HepG2 (cell line): Measurements from ENCODE around the gene FAH. TPM values are rescaled to one million over a fixed set of nuclear protein-coding genes. Genes with fewer than 3 reads are reported as not detected.

Experiments used
- ELF3 ChIP-seq: IDR thresholded peaks from 2 replicates; pipeline ENCODE4 v1.6.1; 2016; ENCODE audit warnings: missing genetic modification reagents, missing compliant biosample characterization
- FLYWCH1 ChIP-seq: sonication (generic); formaldehyde crosslinking; IDR thresholded peaks from 2 replicates; pipeline ENCODE4 v1.8.1; 2023; ENCODE audit warnings: mild to moderate bottlenecking, missing genetic modification reagents
- FOXJ3 ChIP-seq: sonication (generic); formaldehyde crosslinking; IDR thresholded peaks from 2 replicates; pipeline ENCODE4 v1.4.0; 2020; ENCODE audit warnings: missing genetic modification reagents, mild to moderate bottlenecking, borderline replicate concordance
- FOXO1 ChIP-seq: sonication (generic); formaldehyde crosslinking; IDR thresholded peaks from 2 replicates; pipeline ENCODE4 v1.4.0; 2020; ENCODE audit warnings: missing genetic modification reagents
- HDAC1 ChIP-seq: sonication (generic); formaldehyde crosslinking; IDR thresholded peaks from 2 replicates; pipeline ENCODE4 v1.5.1; 2020; ENCODE audit warnings: mild to moderate bottlenecking, missing genetic modification reagents
- JARID2 ChIP-seq: sonication (generic); formaldehyde crosslinking; IDR thresholded peaks from 2 replicates; pipeline ENCODE4 v1.8.1; 2023; ENCODE audit warnings: missing genetic modification reagents, inconsistent platforms; ENCODE audit not compliant: insufficient replicate concordance
- KDM5B ChIP-seq: sonication (generic); formaldehyde crosslinking; IDR thresholded peaks from 2 replicates; pipeline ENCODE4 v1.4.0; 2020; ENCODE audit warnings: missing genetic modification reagents, mild to moderate bottlenecking, borderline replicate concordance
- MIER2 ChIP-seq: IDR thresholded peaks from 2 replicates; pipeline ENCODE4 v1.6.1; 2016; ENCODE audit warnings: missing biosample characterization, missing genetic modification reagents
- MTA1 ChIP-seq: sonication (generic); formaldehyde crosslinking; IDR thresholded peaks from 2 replicates; pipeline ENCODE4 v1.4.0; 2020; ENCODE audit warnings: missing genetic modification reagents, mild to moderate bottlenecking, borderline replicate concordance
- NCOA2 ChIP-seq: sonication (generic); formaldehyde crosslinking; IDR thresholded peaks from 2 replicates; pipeline ENCODE4 v1.8.0; 2022; ENCODE audit warnings: inconsistent platforms
- PAWR ChIP-seq: sonication (generic); formaldehyde crosslinking; IDR thresholded peaks from 2 replicates; pipeline ENCODE4 v1.4.0; 2020; ENCODE audit warnings: missing genetic modification reagents, mild to moderate bottlenecking, borderline replicate concordance
- PCBP2 ChIP-seq: fragments of 200-400 bp; formaldehyde crosslinking; optimal IDR thresholded peaks from 2 replicates; pipeline ENCODE3; 2018; ENCODE audit warnings: low read length, low read depth; ENCODE audit not compliant: poor library complexity, severe bottlenecking
- POLR2AphosphoS5 ChIP-seq: IDR thresholded peaks from 2 replicates; pipeline ENCODE4 v1.6.1; 2012; ENCODE audit warnings: low read depth, low read length
- RAD51 ChIP-seq: fragments of 450-650 bp; IDR thresholded peaks from 2 replicates; pipeline ENCODE4 v1.6.1; 2016; ENCODE audit warnings: borderline replicate concordance
- SKI ChIP-seq: fragments of 450-650 bp; IDR thresholded peaks from one replicate; pipeline ENCODE4 v1.6.1; 2018; ENCODE audit warnings: mild to moderate bottlenecking; ENCODE audit not compliant: partially characterized antibody
- SRSF9 ChIP-seq: fragments of 200-400 bp; formaldehyde crosslinking; IDR thresholded peaks from 2 replicates; pipeline ENCODE4 v1.6.1; 2018; ENCODE audit warnings: borderline replicate concordance, mild to moderate bottlenecking, low read depth, low read length; ENCODE audit not compliant: insufficient read depth, poor library complexity, severe bottlenecking
- TCF7 ChIP-seq: sonication (generic); IDR thresholded peaks from 2 replicates; pipeline ENCODE4 v1.6.1; 2016; ENCODE audit warnings: antibody characterized with exemption, low read depth
- ZBTB8A ChIP-seq: sonication (generic); formaldehyde crosslinking; IDR thresholded peaks from 2 replicates; pipeline ENCODE4 v1.4.0; 2020; ENCODE audit warnings: mild to moderate bottlenecking, low read depth, missing genetic modification reagents, borderline replicate concordance
- ZNF557 ChIP-seq: sonication (generic); formaldehyde crosslinking; IDR thresholded peaks from 2 replicates; pipeline ENCODE4 v1.4.0; 2020; ENCODE audit warnings: missing genetic modification reagents
- ZSCAN21 ChIP-seq: sonication (generic); formaldehyde crosslinking; IDR thresholded peaks from 2 replicates; pipeline ENCODE4 v1.8.0; 2022; ENCODE audit warnings: mild to moderate bottlenecking, missing genetic modification reagents, moderate library complexity, borderline replicate concordance
- polyA plus RNA-seq, 8 experiments: library from polyadenylated mRNA; depleted of rRNA in 3 of 8; stranded (reverse) in 7 of 8; unstranded in 1 of 8; fragments of >200 nt; fragmentation: Illumina TruSeq in 4 of 8; extraction: Trizol in 4 of 8; gene quantifications; 2 replicates each; pipeline versions ENCODE4 v1.2.1 to v1.2.3, GENCODE V29; 2011 to 2016; ENCODE audit warnings: low read depth in 4 of 8, missing spikeins in 1 of 8, mixed read lengths in 1 of 8; ENCODE audit not compliant: insufficient read depth in 1 of 8
- total RNA-seq, 5 experiments: library from RNA; depleted of rRNA; stranded (reverse); fragments of >200 nt; fragmentation: Illumina TruSeq; extraction: Trizol; gene quantifications; 2 replicates each; pipeline ENCODE4 v1.2.3, GENCODE V29; 2016; ENCODE audit warnings: low read depth in 1 of 5
- TF ChIP-seq, protein P1 (sequence below): sonication (generic); formaldehyde crosslinking; IDR thresholded peaks from 2 replicates; pipeline ENCODE4 v1.8.0; 2022; ENCODE audit warnings: mild to moderate bottlenecking, missing genetic modification reagents, borderline replicate concordance
- TF ChIP-seq, protein P2 (sequence below): sonication (generic); formaldehyde crosslinking; IDR thresholded peaks from 2 replicates; pipeline ENCODE4 v1.4.0; 2020; ENCODE audit warnings: missing genetic modification reagents, mild to moderate bottlenecking, borderline replicate concordance
- TF ChIP-seq, protein P3 (sequence below): sonication (generic); formaldehyde crosslinking; conservative IDR thresholded peaks from 2 replicates; pipeline ENCODE4 v1.4.0; 2020; ENCODE audit warnings: mild to moderate bottlenecking, missing genetic modification reagents, moderate library complexity

FAH gene
- total and polyA plus RNA-seq, 2 of the 13 experiments (the other 11 are each of a cell fraction or from before 2014, with no cell fraction given) = 36.6 to 75.0 TPM

DNA sequence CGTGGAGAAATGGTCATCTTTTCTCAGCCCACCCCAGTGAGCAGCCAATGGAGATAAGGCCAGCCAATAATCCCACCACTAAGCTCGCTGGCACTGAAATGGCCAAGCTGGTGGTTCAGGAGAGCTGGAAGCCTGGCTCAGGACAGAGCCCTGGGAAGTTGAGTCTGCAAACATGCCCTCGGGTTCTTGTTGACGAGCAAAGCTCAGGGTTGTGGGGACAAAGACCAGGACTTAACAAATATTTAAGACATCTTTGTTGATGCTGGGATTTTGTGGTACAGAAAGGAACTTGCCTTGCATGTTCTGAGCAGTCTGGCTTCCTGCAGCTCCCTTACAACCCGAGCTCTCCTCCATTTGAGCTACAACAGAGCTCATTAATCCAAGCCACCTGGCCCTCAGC, 4.4 kb downstream of the FAH start (continued):
- no peak for TF ChIP-seq ZBTB8A
- TF ChIP-seq SRSF9 = no peak
- no peak for TF ChIP-seq TCF7
- TF ChIP-seq POLR2AphosphoS5 = no peak
- TF ChIP-seq NCOA2 = peak; percentile 37; the same call in 1 of the 2 replicates
- TF ChIP-seq, protein P1, sequence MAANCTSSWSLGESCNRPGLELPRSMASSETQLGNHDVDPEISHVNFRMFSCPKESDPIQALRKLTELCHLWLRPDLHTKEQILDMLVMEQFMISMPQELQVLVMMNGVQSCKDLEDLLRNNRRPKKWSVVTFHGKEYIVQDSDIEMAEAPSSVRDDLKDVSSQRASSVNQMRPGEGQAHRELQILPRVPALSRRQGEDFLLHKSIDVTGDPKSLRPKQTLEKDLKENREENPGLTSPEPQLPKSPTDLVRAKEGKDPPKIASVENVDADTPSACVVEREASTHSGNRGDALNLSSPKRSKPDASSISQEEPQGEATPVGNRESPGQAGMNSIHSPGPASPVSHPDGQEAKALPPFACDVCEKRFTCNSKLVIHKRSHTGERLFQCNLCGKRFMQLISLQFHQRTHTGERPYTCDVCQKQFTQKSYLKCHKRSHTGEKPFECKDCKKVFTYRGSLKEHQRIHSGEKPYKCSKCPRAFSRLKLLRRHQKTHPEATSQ (CRISPR knock-in tag) = no peak
- no peak for TF ChIP-seq MIER2 (CRISPR knock-in tag)
- TF ChIP-seq HDAC1 = peak; percentile 20; the same call in 1 of the 2 replicates
- no peak for TF ChIP-seq PAWR (CRISPR knock-in tag)
- peak; percentile 21; the same call in 1 of the 2 replicates for TF ChIP-seq FOXO1 (CRISPR knock-in tag)
- no peak for TF ChIP-seq ZSCAN21 (CRISPR knock-in tag)
- TF ChIP-seq, protein P2, sequence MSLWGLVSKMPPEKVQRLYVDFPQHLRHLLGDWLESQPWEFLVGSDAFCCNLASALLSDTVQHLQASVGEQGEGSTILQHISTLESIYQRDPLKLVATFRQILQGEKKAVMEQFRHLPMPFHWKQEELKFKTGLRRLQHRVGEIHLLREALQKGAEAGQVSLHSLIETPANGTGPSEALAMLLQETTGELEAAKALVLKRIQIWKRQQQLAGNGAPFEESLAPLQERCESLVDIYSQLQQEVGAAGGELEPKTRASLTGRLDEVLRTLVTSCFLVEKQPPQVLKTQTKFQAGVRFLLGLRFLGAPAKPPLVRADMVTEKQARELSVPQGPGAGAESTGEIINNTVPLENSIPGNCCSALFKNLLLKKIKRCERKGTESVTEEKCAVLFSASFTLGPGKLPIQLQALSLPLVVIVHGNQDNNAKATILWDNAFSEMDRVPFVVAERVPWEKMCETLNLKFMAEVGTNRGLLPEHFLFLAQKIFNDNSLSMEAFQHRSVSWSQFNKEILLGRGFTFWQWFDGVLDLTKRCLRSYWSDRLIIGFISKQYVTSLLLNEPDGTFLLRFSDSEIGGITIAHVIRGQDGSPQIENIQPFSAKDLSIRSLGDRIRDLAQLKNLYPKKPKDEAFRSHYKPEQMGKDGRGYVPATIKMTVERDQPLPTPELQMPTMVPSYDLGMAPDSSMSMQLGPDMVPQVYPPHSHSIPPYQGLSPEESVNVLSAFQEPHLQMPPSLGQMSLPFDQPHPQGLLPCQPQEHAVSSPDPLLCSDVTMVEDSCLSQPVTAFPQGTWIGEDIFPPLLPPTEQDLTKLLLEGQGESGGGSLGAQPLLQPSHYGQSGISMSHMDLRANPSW (CRISPR knock-in tag) = no peak
- TF ChIP-seq RAD51 = no peak
- TF ChIP-seq FLYWCH1 (CRISPR knock-in tag) = no peak
- no peak for TF ChIP-seq JARID2 (CRISPR knock-in tag)
- no peak for TF ChIP-seq SKI
- no peak for TF ChIP-seq ZNF557 (CRISPR knock-in tag)
- TF ChIP-seq MTA1 = 0 out of 2 replicates have a peak, but pooled peaks have one; percentile 47
- TF ChIP-seq ELF3 (CRISPR knock-in tag) = no peak
- TF ChIP-seq, protein P3, sequence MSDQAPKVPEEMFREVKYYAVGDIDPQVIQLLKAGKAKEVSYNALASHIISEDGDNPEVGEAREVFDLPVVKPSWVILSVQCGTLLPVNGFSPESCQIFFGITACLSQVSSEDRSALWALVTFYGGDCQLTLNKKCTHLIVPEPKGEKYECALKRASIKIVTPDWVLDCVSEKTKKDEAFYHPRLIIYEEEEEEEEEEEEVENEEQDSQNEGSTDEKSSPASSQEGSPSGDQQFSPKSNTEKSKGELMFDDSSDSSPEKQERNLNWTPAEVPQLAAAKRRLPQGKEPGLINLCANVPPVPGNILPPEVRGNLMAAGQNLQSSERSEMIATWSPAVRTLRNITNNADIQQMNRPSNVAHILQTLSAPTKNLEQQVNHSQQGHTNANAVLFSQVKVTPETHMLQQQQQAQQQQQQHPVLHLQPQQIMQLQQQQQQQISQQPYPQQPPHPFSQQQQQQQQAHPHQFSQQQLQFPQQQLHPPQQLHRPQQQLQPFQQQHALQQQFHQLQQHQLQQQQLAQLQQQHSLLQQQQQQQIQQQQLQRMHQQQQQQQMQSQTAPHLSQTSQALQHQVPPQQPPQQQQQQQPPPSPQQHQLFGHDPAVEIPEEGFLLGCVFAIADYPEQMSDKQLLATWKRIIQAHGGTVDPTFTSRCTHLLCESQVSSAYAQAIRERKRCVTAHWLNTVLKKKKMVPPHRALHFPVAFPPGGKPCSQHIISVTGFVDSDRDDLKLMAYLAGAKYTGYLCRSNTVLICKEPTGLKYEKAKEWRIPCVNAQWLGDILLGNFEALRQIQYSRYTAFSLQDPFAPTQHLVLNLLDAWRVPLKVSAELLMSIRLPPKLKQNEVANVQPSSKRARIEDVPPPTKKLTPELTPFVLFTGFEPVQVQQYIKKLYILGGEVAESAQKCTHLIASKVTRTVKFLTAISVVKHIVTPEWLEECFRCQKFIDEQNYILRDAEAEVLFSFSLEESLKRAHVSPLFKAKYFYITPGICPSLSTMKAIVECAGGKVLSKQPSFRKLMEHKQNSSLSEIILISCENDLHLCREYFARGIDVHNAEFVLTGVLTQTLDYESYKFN = peak; percentile 59; the same call in 1 of the 2 replicates
- 0 out of 2 replicates have a peak, but pooled peaks have one; percentile 51 for TF ChIP-seq FOXJ3 (CRISPR knock-in tag)
- no peak for TF ChIP-seq PCBP2
- TF ChIP-seq KDM5B (CRISPR knock-in tag) = no peak
